SU-DHL-6 (cell line): ENCODE data around the gene DEF6.

Source experiments
- H2AFZ ChIP-seq: fragments of 200-600 bp; sonication (generic); 2 replicates; pipeline ENCODE4 v1.6.1; 2014; ENCODE audit warnings: low read depth, mild to moderate bottlenecking, moderate library complexity, mixed read lengths, antibody characterized with exemption, low read length; ENCODE audit not compliant: severe bottlenecking
- H3F3A ChIP-seq: fragments of 200-600 bp; shearing (Covaris generic); 2 replicates; pipeline ENCODE4 v1.6.0; 2016; ENCODE audit warnings: antibody characterized with exemption, mild to moderate bottlenecking; ENCODE audit not compliant: insufficient read depth
- H3K27ac ChIP-seq: fragments of 200-600 bp; sonication (generic); 2 replicates; pipeline ENCODE4 v1.5.1; 2016; ENCODE audit warnings: low read depth, mild to moderate bottlenecking, low read length, moderate library complexity, mixed read lengths
- H3K27me3 ChIP-seq: fragments of 200-600 bp; sonication (generic), shearing (Covaris generic); 2 replicates; pipeline ENCODE4 v1.6.0; 2014; ENCODE audit warnings: mild to moderate bottlenecking, low read length
- H3K36me3 ChIP-seq: fragments of 200-600 bp; sonication (generic); 2 replicates; pipeline ENCODE4 v1.6.1; 2014; ENCODE audit warnings: mild to moderate bottlenecking, low read length, mixed read lengths
- H3K4me2 ChIP-seq: fragments of 300-600, 200-600 bp; shearing (Covaris generic), sonication (generic); 2 replicates; pipeline ENCODE4 v1.6.0; 2014; ENCODE audit warnings: low read length, low read depth, mild to moderate bottlenecking; ENCODE audit not compliant: poor library complexity, severe bottlenecking
- H3K4me3 ChIP-seq: fragments of 200-600 bp; sonication (generic); 2 replicates; pipeline ENCODE4 v1.5.1; 2014; ENCODE audit warnings: antibody characterized with exemption, low read length, mild to moderate bottlenecking, mixed read lengths; ENCODE audit not compliant: insufficient read depth, poor library complexity, severe bottlenecking
- H3K79me2 ChIP-seq: fragments of 200-600 bp; sonication (generic); 2 replicates; pipeline ENCODE4 v1.6.1; 2014; ENCODE audit warnings: mild to moderate bottlenecking, low read length, moderate library complexity; ENCODE audit not compliant: insufficient read depth
- H3K9ac ChIP-seq: fragments of 200-600 bp; sonication (generic); 2 replicates; pipeline ENCODE4 v1.7.0; 2014; ENCODE audit warnings: mild to moderate bottlenecking, low read length
- H3K9me2 ChIP-seq: fragments of 200-600 bp; sonication (generic); replicated peaks from 2 replicates; pipeline ENCODE4 v1.6.1; 2014; ENCODE audit warnings: low read length; ENCODE audit not compliant: insufficient read depth
- H3K9me3 ChIP-seq: fragments of 200-600 bp; sonication (generic); 2 replicates; pipeline ENCODE4 v1.6.1; 2014; ENCODE audit warnings: low read length, mixed read lengths; ENCODE audit not compliant: insufficient read depth
- H4K20me1 ChIP-seq: fragments of 200-600 bp; sonication (generic); 2 replicates; pipeline ENCODE4 v1.6.1; 2014; ENCODE audit warnings: low read depth, mild to moderate bottlenecking, antibody characterized with exemption, low read length, moderate library complexity, mixed read lengths
- EZH2phosphoT487 ChIP-seq: fragments of 200-600 bp; sonication (generic), shearing (Covaris generic); conservative IDR thresholded peaks from 2 replicates; pipeline ENCODE4 v1.6.1; 2018; ENCODE audit warnings: mild to moderate bottlenecking, antibody characterized with exemption, low read length, moderate library complexity, mixed read lengths
- TF ChIP-seq, protein P1 (sequence below): fragments of 200-600 bp; sonication (generic); IDR thresholded peaks from one replicate; pipeline ENCODE4 v1.5.1; 2017; ENCODE audit warnings: antibody characterized with exemption, mild to moderate bottlenecking, low read length, moderate library complexity; ENCODE audit not compliant: insufficient read depth, poor library complexity, severe bottlenecking

The DEF6 gene

DNA sequence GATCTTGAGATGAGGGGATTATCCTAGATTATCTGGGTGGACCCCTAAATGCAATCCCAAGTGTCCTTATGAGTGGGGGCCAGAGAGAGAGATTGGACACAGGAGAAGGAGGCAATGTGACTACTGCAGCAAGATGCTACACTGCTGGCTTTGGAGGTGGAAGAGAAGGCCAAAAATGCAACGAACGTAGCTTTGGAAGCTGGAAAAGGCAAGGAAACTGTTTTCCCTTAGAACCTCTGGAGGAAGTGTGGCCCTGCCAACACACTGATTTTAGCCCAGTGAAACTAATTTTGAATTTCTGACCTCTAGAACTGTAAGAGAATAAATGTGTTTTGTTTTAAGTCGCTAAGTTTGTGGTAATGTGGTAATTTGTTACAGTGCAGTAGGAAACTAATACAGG, 60.5 kb downstream of the DEF6 start:
- Histone ChIP-seq H3K4me3 (no peak overlapping the region), H3K4me2 (no peak overlapping the region), H3F3A (no peaks in the 10 kb centered on the region), H3K9me2 (no peaks in the 10 kb centered on the region), H3K36me3 (no peaks in the 10 kb centered on the region), H3K9me3 (no peaks in the 10 kb centered on the region), H3K27ac (no peak overlapping the region), H4K20me1 (no peaks in the 10 kb centered on the region), H2AFZ (no peak overlapping the region), H3K27me3 (no peaks in the 10 kb centered on the region), H3K79me2 (no peaks in the 10 kb centered on the region), H3K9ac (no peak overlapping the region)
- TF ChIP-seq, protein P1, sequence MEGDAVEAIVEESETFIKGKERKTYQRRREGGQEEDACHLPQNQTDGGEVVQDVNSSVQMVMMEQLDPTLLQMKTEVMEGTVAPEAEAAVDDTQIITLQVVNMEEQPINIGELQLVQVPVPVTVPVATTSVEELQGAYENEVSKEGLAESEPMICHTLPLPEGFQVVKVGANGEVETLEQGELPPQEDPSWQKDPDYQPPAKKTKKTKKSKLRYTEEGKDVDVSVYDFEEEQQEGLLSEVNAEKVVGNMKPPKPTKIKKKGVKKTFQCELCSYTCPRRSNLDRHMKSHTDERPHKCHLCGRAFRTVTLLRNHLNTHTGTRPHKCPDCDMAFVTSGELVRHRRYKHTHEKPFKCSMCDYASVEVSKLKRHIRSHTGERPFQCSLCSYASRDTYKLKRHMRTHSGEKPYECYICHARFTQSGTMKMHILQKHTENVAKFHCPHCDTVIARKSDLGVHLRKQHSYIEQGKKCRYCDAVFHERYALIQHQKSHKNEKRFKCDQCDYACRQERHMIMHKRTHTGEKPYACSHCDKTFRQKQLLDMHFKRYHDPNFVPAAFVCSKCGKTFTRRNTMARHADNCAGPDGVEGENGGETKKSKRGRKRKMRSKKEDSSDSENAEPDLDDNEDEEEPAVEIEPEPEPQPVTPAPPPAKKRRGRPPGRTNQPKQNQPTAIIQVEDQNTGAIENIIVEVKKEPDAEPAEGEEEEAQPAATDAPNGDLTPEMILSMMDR = no peak
- TF ChIP-seq EZH2phosphoT487 = no peak

DNA sequence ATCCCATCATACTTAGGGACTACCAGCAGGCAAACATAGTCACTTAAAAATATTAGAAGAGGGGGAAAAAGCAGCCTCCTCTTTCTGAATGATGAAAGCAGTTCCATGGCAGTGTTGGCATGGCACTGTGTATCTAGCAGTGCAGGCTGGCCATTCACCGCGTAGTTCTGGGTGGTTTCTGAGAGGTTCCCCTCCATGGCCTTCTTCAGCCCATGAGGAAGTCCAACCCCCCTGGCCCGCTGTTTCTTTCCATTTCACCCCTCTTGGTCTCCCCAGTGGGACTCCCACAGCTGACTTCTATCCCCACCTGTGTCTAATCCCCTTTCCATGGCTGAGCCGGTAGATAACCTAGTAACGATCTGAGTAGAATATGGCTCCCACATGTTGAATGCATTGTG, 61.7 kb downstream of the DEF6 start:
- Histone ChIP-seq H3K27me3 (no peaks in the 10 kb centered on the region), H3K9ac (no peak overlapping the region), H3K27ac (no peak overlapping the region), H3K4me2 (no peak overlapping the region), H3F3A (no peaks in the 10 kb centered on the region), H2AFZ (no peak overlapping the region), H3K79me2 (no peaks in the 10 kb centered on the region), H3K36me3 (no peaks in the 10 kb centered on the region), H4K20me1 (no peaks in the 10 kb centered on the region), H3K9me3 (no peaks in the 10 kb centered on the region), H3K4me3 (no peak overlapping the region), H3K9me2 (no peaks in the 10 kb centered on the region)
- TF ChIP-seq EZH2phosphoT487 = no peak
- TF ChIP-seq, protein P1 = no peak

DNA sequence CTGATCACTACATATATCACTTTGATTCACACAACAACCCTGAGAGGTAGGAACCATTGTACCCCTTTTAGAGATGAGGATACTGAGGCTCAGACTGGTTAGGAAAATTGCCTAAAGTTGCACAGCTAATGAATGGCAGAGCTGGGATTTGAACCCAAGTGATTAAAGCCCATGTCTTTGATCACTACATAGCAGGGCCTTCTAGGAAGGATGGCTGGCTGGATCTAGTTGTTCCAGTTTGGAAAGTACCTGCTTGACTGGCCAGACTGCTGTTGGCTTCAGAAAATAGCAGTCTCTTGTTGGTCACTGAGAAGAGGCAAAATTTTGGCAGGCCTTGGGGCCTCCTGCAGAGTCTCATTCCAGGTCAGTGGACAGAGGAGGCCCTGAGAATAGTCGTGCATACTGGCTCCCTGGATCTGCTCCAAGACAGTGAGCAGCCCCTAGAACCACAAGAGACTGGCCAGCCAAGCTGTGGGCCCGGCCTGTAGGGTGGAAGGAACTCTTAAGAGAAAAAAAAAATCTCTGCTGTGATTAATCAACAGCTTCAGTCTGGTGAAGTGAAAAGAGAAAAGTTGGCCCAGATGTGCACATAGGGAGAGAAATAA, 62.2 kb downstream of the DEF6 start:
- no peaks in the 10 kb centered on the region for H3K27me3 ChIP-seq
- no peaks in the 10 kb centered on the region for H3K79me2 ChIP-seq
- H3K27ac ChIP-seq = no peak overlapping the region
- TF ChIP-seq, protein P1 = no peak
- TF ChIP-seq EZH2phosphoT487 = no peak
- no peak overlapping the region for H2AFZ ChIP-seq
- H3K4me3 ChIP-seq = no peak overlapping the region
- H4K20me1 ChIP-seq = no peaks in the 10 kb centered on the region
- H3K9me3 ChIP-seq = no peaks in the 10 kb centered on the region
- H3K4me2 ChIP-seq = no peak overlapping the region
- H3K9me2 ChIP-seq = no peaks in the 10 kb centered on the region
- H3F3A ChIP-seq = no peaks in the 10 kb centered on the region
- H3K9ac ChIP-seq = no peak overlapping the region
- H3K36me3 ChIP-seq = no peaks in the 10 kb centered on the region
